ENCODE measurements around the gene MCF2L. TPM values are rescaled to one million over a fixed set of nuclear protein-coding genes. Genes with fewer than 3 reads are reported as not detected.

MCF2L gene
- total RNA-seq, 1 donor from 2014 or later = under 0.01 TPM

GRCh38 chr13:113093580-113094409 is 124.8 kb downstream of the MCF2L start:
- no peak overlapping the region for H3K4me3 ChIP-seq (ENCODE audit: low read depth, low read length)
- no peak for FAIRE-seq
- no peak for DNase-seq (ENCODE audit: low read depth)
- no peaks in the 10 kb centered on the region for H3K27me3 ChIP-seq (ENCODE audit: control insufficient read depth, insufficient read depth, low read length)
- no peak for TF ChIP-seq CTCF (IDR thresholded peaks at IDR 0.05; ENCODE audit: insufficient read depth, low read length, severe bottlenecking)
- H3K36me3 ChIP-seq (ENCODE audit: control insufficient read depth, insufficient read depth, low read length) = no peaks in the 10 kb centered on the region

- no peak for FAIRE-seq
- no peaks in the 10 kb centered on the region for H3K36me3 ChIP-seq (ENCODE audit: control insufficient read depth, insufficient read depth, low read length)
- no peak for TF ChIP-seq CTCF (IDR thresholded peaks at IDR 0.05; ENCODE audit: insufficient read depth, low read length, severe bottlenecking)
- H3K4me3 ChIP-seq (ENCODE audit: low read depth, low read length) = no peak overlapping the region
- DNase-seq (ENCODE audit: low read depth) = no peak
- no peaks in the 10 kb centered on the region for H3K27me3 ChIP-seq (ENCODE audit: control insufficient read depth, insufficient read depth, low read length)
These were observed 125.4 kb downstream of the MCF2L start for GRCh38 chr13:113094410-113094800.

GRCh38 chr13:113095146-113096051 is 126.4 kb downstream of the MCF2L start:
- Histone ChIP-seq H3K4me3 (ENCODE audit: low read depth, low read length) (no peak overlapping the region), H3K36me3 (ENCODE audit: control insufficient read depth, insufficient read depth, low read length) (no peaks in the 10 kb centered on the region), H3K27me3 (ENCODE audit: control insufficient read depth, insufficient read depth, low read length) (no peaks in the 10 kb centered on the region)
- DNase-seq (ENCODE audit: low read depth) (no peak), FAIRE-seq (no peak)
- TF ChIP-seq CTCF (IDR thresholded peaks at IDR 0.05; ENCODE audit: insufficient read depth, low read length, severe bottlenecking) = no peak

DNA sequence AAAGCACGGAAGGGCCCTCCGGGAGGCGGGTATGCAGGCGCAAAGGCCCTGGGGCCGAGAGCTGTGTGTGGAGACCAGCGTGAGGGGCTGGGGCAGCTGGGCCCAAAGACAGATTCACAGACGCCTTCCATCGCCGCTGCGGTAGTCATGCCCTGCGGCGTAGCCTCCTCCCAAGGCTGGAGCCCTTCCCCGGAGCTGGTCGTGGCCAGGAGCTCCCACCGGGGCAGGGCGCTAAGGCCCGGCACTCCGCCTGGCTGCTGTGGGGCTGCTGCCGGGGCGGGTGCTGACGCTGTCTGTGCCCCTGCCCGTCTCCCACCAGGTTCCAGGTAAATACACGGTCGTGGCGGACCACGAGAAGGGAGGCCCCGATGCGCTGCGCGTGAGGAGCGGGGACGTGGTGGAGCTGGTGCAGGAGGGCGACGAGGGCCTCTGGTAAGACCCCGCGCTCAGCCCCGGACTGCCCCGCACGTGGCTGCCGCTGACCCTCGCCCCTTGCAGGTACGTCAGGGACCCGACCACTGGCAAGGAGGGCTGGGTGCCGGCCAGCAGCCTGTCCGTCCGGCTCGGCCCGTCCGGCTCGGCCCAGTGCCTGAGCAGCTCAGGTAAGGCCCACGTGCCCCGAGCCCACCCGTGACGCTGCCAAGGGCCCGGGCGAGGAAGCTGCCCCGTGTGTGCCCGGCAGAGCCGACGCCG is 127.2 kb downstream of the MCF2L start:
- no peaks in the 10 kb centered on the region for H3K36me3 ChIP-seq (ENCODE audit: control insufficient read depth, insufficient read depth, low read length)
- no peak for FAIRE-seq
- H3K4me3 ChIP-seq (ENCODE audit: low read depth, low read length) = no peak overlapping the region
- no peak for TF ChIP-seq CTCF (IDR thresholded peaks at IDR 0.05; ENCODE audit: insufficient read depth, low read length, severe bottlenecking)
- no peak for DNase-seq (ENCODE audit: low read depth)
- no peaks in the 10 kb centered on the region for H3K27me3 ChIP-seq (ENCODE audit: control insufficient read depth, insufficient read depth, low read length)

GRCh38 chr13:113096745-113097305 is 127.8 kb downstream of the MCF2L start:
- FAIRE-seq = no peak
- TF ChIP-seq CTCF (IDR thresholded peaks at IDR 0.05; ENCODE audit: insufficient read depth, low read length, severe bottlenecking) = no peak
- DNase-seq (ENCODE audit: low read depth) = no peak
- no peaks in the 10 kb centered on the region for H3K36me3 ChIP-seq (ENCODE audit: control insufficient read depth, insufficient read depth, low read length)
- no peaks in the 10 kb centered on the region for H3K27me3 ChIP-seq (ENCODE audit: control insufficient read depth, insufficient read depth, low read length)
- H3K4me3 ChIP-seq (ENCODE audit: low read depth, low read length) = no peak overlapping the region
